ENCODE measurements around the gene PPP2R2D.

DNA sequence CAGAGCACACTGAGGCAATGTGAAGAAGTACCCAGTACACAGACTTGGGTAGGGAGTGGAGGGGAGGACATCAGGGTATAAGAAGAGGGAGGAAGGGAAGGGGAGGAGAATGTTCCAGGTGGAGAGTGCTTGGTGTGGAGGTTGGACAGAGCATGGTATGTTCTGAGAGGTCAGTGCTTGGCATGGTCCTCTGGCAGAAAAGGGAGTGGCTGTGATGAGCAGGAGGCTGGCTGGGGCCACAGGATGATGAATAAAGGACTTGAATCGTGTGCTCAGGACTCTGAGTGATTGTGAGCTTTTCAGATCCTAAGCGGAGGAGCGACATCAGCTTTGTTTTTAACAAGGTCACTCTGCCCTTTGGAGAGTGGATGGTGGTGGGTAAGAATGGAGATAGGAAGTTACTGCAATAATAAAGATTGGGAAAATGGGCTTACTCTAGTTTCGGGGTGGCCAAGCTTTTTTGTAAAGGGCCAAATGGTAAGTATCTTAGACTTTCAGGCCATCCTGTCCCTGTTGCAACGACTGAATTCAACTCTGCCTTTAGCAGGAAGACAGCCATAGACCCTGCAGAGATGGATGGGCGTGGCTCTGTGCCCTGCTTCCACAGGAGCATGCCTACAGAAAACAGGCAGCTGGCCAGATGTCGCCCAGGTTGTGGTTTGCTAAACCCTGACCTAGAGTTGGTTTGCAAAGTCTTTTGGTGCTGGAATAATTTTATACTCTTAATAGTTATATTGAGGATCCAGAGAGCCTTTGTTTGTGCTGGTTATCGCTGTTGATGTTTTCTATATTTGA, 8.4 kb downstream of the PPP2R2D start:
- TF ChIP-seq POLR2AphosphoS5 (IDR thresholded peaks at IDR 0.05; ENCODE audit: borderline replicate concordance, low read depth, low read length) (no peak), EZH2 (IDR thresholded peaks at IDR 0.05) (no peak)
